GM12872 (cell line): ENCODE results near the gene MCFD2.

Experiments used
- CTCF ChIP-seq: IDR thresholded peaks from 3 replicates; pipeline ENCODE4 v1.5.1; 2011; ENCODE audit warnings: low read depth, mild to moderate bottlenecking, low read length, moderate library complexity; ENCODE audit not compliant: insufficient read depth

MCFD2 gene

GRCh38 chr2:46872902-46873603, 42.6 kb downstream of the MCFD2 start:
- TF ChIP-seq CTCF = no peak

- TF ChIP-seq CTCF = no peak
These were observed 43.6 kb downstream of the MCFD2 start for GRCh38 chr2:46871976-46872381.

DNA sequence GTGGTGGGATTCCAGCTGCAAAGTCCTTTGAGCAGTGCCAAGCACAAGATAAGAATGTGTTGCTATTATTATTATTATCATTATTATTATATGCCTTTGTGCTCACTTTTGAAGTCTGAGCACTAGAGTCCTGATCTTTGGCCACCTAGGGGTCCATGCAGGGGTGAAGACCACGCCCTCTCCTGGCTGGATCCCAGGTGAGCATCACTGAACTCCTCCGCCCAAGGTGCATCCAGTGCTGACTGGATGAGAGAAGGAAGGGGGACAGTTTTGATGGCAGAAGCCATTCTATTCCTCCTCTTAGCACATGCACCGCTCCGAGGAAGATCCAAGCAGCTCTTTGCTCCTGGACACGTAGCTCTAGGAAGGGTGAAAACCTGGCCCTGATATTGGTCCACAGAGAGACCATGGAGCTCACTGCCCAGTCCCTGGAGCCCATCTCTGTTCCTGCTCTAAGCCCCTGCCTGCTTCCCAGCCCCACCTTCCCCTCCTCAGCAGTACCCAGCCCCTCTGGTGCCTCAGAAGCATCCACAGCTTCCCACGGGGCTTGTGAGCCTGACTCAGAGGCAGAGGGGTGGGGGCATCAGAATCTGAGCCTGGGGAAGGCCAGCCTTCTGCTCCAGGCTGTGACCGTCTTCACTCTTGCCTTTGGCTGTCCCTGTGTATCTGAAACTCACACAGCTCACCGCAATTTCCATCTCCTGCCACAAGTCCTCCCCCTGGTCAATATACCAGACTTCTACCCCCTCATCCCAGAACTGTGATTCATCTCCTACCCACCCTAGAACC, 45.4 kb downstream of the MCFD2 start:
- TF ChIP-seq CTCF = no peak

- no peak for TF ChIP-seq CTCF
These were observed 46.0 kb downstream of the MCFD2 start for GRCh38 chr2:46869621-46870020.

DNA sequence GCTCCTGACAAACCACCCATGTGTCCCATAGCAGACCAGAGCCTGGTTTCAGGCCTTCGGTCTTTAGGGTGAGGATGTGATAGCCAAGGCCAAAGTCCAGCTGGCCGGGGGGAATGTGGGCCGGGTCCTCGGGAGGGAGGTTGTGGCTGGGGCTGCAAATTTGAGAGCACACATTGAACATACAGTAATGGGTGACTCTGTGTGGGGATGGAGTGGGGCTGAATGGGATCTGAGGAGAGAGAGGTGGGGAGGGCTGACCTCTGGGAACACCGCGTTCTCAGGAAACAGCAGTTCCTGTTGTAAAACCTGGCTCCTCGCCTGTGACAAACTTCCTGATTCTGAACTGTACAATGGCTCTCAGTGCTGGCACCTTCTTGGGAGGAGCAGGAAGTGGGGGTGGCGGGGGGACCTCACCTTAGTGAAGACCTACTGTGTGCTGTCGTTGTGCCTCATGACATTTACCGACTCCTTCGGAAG, 48.8 kb downstream of the MCFD2 start:
- TF ChIP-seq CTCF = no peak

- no peak for TF ChIP-seq CTCF
These were observed 50.2 kb downstream of the MCFD2 start for GRCh38 chr2:46865181-46865970.

DNA sequence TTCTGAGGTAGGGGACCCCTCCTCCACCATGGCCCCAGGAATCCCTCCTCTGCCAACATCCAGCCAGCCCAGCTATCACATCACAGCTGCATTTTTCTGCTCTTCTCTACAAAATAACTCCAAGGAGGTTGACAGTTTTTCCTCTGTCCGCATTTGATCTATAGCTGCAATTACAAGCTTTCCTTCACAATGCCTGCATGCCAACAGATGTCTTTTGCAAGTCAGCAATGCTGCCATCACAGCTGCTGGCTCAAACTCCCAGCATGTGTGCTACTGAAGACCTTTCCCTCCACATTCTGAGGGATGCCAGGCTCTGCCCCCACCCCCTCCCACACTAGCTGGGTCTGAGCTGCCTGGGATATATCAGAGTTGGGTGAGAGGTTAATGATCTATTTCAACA, 51.7 kb downstream of the MCFD2 start:
- no peak for TF ChIP-seq CTCF
